GM18517 (cell line): Measurements from ENCODE around the gene CHST11.

Experiments used
- ATAC-seq: cut with Tn5 transposase; IDR thresholded peaks from one replicate; pipeline ENCODE4 v1.9.1; 2021; ENCODE audit warnings: mild to moderate bottlenecking, moderate library complexity; ENCODE audit not compliant: unreplicated experiment

CHST11 gene

GRCh38 chr12:104479123-104479662 lies 22.4 kb downstream of the CHST11 start:
- no peak for ATAC-seq

GRCh38 chr12:104480012-104480411 lies 23.3 kb downstream of the CHST11 start:
- ATAC-seq = no peak

GRCh38 chr12:104480826-104481440 lies 24.2 kb downstream of the CHST11 start:
- no peak for ATAC-seq

- ATAC-seq = no peak
Observed at GRCh38 chr12:104482113-104482512, 25.4 kb downstream of the CHST11 start.

- no peak for ATAC-seq
Observed at GRCh38 chr12:104482748-104483147, 26.0 kb downstream of the CHST11 start.

- no peak for ATAC-seq
Observed at GRCh38 chr12:104484079-104484478, 27.3 kb downstream of the CHST11 start.

GRCh38 chr12:104485651-104486362 lies 29.1 kb downstream of the CHST11 start:
- ATAC-seq = no peak

GRCh38 chr12:104486363-104486750 lies 29.6 kb downstream of the CHST11 start:
- ATAC-seq = no peak

GRCh38 chr12:104486943-104487819 lies 30.4 kb downstream of the CHST11 start:
- no peak for ATAC-seq

GRCh38 chr12:104488374-104488773 lies 31.6 kb downstream of the CHST11 start:
- ATAC-seq = no peak

GRCh38 chr12:104490186-104490585 lies 33.4 kb downstream of the CHST11 start:
- ATAC-seq = no peak

- no peak for ATAC-seq
Observed at GRCh38 chr12:104490850-104491249, 34.1 kb downstream of the CHST11 start.

GRCh38 chr12:104493496-104493895 lies 36.7 kb downstream of the CHST11 start:
- ATAC-seq = no peak

- ATAC-seq = no peak
Observed at GRCh38 chr12:104494137-104494792, 37.5 kb downstream of the CHST11 start.

GRCh38 chr12:104494793-104495158 lies 38.0 kb downstream of the CHST11 start:
- no peak for ATAC-seq

- no peak for ATAC-seq
Observed at GRCh38 chr12:104495786-104496185, 39.0 kb downstream of the CHST11 start.

- ATAC-seq = no peak
Observed at GRCh38 chr12:104496336-104496735, 39.6 kb downstream of the CHST11 start.

GRCh38 chr12:104498211-104498801 lies 41.6 kb downstream of the CHST11 start:
- no peak for ATAC-seq

- ATAC-seq = no peak
Observed at GRCh38 chr12:104499668-104500332, 43.1 kb downstream of the CHST11 start.

GRCh38 chr12:104501115-104501514 lies 44.4 kb downstream of the CHST11 start:
- no peak for ATAC-seq
